ENCODE measurements around the gene WWOX.

Gene WWOX

DNA sequence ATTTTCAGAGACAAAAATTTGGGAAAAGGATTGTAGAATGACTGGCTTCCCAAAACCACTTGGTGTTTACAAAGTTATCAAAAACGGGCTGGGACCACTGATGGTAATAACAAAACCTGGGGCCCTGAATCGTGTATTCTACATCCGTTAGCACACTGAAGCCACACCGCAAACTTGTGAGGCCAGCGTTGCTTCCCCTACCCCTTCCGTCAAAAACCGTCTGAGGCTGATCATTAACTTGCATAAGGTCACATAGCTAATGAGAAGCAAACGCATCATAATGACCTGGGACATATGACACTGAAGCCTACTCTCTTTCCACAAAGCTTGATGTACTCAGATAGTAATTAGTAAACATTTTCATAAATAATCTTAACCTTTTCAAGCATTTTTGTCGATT lies 796.8 kb downstream of the WWOX start:
- no peak for DNase-seq

DNA sequence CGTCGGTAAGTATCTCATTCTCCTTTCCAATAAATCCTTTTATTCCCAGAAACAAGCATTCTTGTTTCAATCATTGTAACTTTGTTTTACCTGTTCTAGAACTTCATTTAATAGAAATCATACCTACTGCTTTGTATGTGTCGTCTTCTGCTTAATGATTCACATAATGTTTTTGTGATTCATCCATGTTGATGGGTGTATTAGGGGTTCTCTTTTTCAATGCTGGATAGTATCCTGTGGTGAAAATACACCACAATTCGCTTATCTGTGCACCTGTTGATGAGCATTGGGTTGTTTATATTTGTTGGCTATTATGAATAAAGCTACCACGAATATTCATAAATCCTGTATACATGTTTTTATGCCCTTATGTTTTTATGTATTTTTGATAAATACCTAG lies 797.8 kb downstream of the WWOX start:
- no peak for DNase-seq

DNA sequence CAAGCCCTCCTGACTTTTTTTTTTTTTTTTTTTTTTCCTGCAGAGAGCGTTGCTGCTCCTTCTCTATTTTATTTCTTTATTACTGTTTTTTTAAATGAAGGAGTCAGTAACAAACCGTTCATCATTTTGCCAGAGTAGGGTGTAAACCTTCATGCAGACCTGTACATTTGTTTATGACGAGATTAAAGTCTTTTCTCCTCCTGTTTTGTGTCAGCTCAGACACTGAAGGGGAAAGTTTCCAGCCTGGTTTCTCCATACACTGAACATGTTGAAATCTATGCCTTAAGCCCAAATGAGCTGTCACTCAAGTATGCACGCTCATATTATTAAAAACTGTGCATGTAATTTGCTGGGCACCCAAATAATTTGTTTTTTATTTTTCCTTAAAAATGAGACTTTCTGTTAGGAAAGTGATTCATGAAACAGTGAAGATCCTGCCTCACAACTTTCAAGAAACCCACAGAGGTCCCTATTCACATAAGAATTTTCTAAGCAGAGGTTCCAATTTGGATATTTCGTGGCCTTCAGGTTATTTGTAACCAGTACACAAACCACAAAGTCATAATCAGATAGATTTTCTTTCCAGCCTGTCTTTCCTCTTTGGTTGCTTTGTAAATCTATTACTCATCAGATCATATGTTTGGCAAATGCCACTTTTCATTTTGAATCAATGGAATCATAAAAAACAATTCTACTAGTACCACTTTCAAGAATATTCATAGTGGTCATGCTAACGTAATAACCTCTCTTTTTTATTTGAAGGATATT lies 800.8 kb downstream of the WWOX start:
- no peak for DNase-seq

DNA sequence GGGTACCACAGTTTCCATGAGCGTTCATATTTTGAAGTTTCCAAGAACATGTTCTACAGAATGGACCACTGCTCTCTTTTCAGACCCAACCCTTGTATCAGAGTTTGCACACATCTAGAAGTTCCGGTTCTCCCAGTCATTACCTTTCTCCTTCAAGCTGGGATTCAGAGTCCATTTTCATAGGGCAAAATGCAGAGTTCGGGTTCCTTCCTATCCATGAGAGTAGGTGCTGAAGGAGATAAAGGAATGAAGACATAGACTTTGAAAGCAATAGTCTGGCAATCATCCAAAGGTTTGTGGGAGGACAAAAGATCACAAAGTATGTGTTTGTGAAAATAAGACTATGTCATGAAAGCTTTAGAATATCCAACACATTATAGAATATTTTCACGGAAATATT lies 801.5 kb downstream of the WWOX start:
- no peak for DNase-seq

DNA sequence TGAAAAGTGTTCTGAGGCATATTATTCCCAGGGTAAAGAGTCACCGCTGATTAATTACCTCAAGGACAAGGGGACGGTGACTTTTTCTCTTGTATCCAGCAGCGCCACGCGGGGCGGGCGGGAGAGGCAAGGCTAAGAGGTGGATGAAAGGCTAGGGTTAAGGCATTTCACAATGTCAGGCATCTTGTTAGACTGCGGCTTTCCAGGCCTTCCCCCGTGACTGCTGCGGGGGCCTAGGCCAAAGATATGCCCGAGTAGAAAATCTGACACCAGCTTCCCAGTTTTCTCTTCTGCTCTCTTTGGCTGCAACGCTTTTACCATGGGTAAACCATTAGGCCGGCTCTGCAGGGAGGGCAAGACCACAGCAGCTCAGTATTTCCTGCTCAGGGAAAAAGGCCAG lies 802.9 kb downstream of the WWOX start:
- DNase-seq, result no peak

DNA sequence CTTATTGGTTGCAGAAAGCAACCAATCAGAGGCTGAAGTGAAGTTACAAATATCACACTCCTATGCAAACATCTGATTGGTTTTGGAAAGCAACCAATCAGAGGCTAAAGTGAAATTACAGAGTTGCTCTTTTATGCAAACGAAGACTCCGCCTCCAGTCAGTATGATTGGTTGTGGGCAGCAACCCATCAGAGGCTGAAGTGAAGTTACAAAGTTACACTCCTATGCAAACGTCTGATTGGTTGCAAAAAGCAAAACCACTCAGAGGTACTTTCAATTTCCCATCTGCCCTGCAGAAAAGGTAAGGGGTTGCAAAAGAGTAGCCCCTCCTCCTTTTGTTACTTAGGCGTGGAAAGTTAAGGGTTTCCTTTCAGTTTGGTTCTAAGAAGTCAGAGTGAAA lies 803.8 kb downstream of the WWOX start:
- no peak for DNase-seq

DNA sequence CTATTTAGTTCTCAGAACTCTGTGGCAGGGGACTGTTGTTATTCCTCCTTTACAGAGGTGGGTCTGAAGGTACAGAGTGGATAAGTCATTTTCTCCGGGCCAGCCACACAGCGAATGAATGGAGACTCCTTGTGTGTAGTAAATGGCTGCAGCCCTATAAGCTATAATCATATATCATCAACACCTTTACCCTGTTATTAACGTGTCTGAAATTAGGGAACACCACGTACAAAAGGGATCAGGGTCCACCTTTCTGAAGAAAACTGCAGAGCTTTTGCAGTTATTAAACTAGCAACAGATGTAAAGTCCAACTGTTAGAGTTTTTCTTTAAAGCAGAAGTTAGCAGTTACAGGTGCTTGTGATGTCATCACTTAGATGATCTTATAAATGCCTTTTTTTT lies 804.4 kb downstream of the WWOX start:
- no peak for DNase-seq

DNA sequence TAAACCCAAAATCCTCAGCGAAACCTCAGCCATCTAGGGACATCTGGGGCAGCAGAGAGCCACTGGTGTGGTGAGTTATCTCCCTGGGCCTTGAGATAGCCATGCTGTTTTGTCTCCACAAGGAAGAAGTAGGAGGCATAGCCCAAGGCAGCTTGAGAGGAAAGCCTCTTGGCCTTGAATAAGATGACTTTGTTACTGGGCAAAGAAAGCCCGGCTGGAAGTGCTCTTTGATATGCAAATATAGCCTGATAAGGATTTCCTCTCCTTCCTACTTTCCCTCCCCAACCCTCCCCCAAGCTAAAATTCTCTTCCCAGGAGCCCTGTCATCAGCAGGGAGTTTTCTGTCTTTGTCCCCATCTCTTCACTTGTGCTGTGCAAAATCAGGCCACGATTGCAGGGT lies 806.7 kb downstream of the WWOX start:
- no peak for DNase-seq

DNA sequence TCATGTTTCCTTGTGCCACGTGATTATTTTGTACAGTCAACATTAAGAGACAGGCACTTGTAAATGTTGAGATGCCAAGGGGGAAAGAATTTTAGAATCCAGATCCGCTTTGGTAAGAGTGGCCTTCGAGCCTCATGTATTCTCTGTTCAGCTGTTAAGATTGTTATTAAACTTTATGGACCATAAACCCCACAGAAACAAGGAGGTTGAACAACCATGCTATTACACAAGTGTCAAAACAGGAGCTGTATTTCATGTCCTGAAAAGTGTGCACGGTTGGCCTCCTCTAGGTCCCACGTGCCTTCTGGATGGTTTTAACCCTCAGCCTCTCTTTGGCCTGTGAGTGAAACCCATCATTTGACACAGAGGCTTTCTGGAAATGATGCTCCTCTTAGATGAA lies 809.8 kb downstream of the WWOX start:
- no peak for DNase-seq

DNA sequence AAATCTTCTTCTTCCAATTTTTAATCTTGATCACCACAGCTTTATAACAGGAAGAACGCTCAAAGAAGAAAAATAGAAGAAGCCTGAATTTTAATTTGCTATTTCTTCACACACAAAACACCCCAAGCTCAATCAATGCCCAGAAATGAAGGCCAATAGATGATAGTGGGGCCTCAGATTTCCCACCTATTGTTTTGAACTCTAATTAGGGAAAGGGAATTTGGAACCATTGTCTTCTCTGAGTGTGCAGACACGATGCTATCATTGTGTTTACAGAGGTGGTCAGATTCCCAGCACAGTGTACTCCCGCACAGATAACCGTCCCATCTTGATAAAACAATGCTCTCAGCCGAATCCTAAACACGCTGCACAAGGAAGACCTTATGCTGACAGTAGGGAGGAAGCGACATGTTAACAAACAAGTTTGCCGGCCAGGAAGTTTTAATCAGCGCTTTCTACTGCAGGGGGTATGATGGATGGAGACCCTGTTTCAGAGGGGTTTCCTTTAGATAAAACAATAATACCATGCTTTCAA lies 816.4 kb downstream of the WWOX start:
- no peak for DNase-seq

DNA sequence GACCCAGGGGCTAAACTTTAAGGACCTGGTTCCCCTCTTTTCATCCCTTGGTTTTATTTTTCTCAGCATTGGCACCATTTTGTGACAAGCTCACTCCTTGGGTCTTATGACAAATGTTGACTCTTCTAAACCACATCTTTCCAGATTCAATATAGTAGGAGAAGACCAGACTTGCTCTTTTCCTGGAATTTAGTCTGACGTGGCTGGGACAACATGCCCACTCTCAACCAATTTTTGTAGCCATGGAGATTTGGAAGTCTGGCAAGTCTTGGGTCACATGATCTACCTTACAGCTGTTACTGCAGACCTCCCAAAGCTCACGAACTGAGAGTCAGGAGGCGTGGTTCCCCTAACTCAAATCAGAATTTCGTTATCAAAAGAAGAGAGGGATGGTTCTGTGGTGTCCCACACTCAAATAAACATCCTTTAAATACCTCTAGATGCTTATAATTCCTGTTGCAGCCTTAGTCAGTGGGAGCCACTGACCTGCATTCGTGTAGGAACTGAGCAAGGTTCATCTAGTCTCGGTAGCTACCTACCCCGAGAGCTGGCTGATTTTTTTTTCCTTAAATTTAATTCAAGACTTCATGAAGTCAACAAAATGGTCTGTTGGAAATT lies 817.6 kb downstream of the WWOX start:
- DNase-seq, result no peak

DNA sequence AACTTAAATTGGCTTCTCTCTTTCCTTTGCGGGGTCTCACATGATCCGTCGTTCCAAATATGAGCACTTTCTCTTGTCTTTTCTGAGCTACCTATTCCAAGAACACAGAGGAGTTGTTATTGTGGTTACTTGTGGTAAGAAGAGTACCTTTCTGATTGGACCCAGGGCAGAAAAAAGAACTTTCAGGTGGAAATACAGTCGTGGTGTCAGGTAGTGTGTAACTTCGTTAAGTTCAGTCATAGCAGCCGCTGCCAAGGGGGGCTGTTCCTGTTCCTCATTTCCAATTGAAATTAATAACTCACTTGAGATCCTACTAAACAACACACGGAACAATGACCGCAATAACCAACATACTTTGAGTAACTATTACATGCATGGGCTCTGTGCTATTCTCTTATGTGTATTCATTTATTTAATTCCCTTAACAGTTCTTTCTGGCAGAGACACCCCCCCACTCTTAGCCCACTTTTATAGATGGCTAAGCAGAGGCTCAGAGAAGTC lies 819.4 kb downstream of the WWOX start:
- no peak for DNase-seq

DNA sequence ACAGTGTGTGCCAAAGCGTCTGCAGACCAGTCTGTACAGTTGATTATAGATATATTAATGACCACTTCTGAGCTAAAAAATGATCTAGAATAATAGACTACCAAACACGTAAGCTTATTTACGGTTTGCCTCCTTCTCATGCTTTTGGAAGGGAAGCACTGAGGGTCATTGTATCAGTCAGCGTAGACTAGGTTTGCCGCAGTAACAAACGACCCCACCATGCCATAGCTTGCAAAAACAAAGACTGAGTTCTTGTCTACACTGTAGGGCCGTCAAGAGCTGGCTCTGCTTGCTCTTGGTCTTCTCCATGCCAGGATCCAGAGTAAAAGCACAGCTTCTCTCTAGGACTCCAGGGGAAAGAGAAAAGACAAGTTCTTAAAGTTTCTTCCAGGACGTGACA lies 820.4 kb downstream of the WWOX start:
- no peak for DNase-seq

DNA sequence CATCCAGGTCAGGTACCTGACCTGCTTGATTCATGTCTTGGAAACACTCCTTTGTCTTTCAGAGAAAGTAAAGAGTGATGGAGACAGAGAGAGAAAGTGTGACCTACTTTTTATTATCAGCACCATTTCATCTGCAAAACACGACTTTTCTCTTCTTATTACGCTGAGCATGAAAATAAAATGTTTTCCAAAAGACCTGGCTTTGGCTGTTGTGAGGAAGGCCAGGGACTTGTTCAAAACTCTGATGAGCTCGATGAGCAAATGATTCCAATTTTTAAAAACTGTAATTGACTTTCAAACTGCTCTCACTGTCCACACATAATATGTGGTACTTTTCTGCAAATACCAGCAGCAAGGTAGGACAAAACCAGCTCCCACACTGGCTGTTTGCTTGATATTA lies 821.2 kb downstream of the WWOX start:
- DNase-seq, result no peak

DNA sequence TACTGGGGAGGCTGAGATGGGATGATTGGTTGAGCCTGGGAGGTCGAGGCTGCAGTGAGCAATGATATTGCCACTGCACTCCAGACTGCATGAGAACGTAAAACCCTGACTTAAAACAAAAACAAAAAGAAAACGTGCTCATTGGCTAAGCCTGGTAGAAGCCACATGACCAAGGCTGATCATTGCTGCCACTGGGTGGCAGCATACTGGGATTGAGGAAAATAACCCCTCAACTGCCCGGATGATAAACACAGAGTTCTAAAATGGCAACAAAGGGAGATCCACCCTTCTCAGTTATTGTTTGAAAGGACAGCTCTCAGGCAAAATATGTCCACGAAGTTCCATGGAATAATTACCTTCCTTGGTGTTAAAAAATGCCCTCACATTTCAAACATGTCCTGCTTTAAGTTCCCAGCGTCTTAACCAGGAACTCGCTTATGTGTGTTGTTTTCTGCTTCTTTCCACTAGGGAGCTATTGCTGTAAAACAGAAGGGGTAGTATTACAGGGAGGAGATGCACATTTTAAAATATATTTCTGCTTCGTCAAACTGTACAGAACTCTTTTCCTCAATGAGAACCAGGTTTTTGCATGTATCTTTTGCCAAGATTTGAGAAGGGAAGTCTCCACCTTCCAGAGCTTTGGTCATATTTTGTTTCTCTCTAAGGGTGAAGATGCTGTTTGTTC lies 825.8 kb downstream of the WWOX start:
- no peak for DNase-seq

DNA sequence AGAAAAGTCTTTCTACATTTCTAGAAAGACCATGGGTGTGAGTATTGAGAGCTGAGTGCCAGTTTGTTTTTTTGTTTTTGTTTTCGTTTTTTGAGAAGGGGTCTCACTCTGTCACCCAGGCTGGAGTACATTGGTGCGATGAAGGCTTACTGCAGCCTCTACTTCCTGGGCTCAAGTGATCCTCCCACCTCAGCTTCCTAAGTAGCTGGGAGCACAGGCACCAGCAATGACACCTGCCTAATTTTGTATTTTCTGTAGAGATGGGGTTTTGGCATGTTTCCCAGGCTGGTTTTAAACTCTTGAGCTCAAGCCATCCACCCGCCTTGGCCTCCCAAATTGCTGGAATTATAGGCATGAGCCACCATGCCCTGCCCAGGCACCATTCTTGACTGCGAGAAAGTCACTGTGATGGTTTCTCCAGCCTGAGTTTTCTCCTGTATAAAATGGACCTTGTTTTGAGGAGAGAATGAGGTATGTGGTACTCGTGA lies 827.3 kb downstream of the WWOX start:
- DNase-seq, result no peak

DNA sequence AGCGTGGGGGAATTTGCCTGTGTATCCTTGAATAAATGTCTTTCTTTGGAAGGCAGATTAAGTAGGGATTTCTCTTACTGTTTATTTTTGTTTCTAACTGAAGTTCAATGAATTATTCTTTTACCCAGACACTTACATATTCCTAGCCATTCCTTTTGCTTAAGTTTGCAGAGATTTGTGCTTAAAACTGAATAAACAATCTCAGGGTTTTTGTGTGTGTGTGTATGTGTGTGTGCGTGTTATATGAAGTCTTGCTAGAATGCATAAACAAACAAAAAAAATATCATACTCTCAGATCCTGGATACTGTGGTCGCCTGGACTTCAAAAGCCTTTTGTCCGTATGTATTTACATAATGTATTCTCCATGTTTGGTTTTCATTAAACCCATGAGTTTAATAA lies 828.3 kb downstream of the WWOX start:
- no peak for DNase-seq

DNA sequence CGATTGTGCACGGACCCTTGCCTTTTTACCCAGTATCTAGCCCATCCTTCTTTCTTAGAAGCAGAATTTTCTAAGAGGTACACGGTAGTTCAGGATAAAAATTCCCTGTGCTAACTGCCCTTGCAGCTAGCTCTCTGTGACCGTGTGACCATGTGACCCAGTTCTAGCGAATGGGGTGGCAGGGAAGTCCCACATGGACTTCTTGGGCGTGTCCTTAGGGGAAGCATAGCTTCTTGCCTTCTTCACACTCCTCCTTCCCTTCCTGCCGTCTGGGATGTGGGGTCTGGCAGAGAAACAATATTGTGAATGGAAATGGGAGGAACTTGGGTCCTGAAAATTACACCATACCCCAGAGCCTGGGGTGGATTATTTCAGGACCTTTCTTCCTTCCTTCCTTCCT lies 830.4 kb downstream of the WWOX start:
- peak; percentile 39 for DNase-seq

DNA sequence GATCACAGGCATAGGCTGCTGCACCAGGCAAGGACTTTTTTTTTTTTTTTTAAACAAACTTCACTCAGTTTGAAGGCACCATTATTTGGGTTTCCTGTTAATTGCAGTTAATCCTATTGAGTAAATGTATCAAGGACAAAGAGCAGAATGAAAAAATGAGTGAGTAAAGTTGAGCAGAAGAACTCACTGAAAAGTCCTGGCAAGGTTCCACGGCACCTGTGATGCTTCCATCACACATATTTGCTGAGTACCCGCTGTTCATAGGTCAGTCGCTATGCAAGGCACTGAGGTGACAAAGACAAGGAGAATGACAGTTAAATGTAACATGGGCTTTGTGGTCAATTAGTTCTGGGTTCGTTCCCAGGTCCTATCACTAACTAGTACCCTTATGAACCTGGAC lies 831.1 kb downstream of the WWOX start:
- no peak for DNase-seq

DNA sequence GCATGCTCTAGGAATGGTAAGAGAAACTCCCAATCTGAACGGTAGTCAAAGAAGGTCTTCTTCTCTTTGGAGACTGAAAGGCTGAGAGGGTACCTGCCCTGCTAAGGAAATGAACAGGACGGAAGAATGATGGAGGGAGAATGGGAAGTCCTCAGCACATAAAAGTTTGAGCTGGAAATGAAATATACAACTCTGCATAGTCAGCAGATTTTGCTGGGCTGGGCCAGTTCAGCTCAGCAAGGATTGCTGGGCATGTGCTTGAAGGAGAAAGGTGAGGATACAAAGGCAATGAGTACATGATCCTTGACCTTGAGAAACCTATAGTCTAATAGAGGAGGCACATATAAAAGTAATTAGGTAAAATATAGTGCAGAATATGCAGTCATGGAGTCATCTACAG lies 831.8 kb downstream of the WWOX start:
- no peak for DNase-seq

DNA sequence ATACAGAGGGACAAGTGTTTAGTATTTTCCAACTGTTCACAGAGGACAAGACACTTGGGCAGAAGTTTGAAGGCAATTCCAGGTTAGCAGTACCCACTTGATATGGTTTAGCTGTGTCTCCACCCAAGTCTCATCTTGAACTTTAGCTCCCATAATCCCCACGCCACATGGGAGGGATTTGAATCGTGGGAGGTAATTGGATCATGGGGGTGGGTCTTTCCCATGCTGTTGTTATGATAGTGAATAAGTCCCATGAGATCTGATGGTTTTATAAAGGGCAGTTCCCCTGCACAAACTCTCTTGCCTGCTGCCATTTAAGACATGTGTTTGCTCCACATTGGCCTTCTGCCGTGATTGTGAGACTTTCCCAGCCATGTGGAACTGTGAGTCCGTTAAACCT lies 832.2 kb downstream of the WWOX start:
- no peak for DNase-seq

DNA sequence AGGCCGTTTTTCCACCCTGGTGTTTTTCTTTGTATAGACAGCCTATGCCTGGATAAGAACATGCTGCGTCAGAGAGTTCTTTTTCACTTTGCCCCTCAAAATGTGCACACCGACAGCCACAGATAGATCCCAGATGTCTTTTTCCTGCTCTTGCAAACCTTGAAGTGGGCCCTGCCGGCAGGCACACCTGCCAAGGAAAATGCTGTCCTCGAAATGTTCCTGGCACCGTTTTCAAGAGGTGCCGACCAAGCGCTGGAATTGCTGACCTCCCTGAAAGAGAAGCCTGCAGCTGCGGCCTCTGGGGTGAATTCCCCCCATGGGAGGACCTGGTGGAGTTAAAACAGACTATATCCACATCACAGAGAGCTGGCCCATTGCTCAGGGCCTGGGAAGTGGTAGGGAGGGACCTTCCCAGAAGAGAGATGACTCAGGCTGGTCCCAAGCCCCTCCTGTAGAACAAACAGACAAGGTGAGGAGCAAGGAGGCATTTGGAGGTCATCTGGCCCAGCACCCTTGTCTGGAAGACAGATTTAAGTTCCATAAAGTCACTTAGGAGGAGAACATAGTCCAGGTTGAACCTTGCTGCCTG lies 833.0 kb downstream of the WWOX start:
- DNase-seq, result peak; percentile 55

DNA sequence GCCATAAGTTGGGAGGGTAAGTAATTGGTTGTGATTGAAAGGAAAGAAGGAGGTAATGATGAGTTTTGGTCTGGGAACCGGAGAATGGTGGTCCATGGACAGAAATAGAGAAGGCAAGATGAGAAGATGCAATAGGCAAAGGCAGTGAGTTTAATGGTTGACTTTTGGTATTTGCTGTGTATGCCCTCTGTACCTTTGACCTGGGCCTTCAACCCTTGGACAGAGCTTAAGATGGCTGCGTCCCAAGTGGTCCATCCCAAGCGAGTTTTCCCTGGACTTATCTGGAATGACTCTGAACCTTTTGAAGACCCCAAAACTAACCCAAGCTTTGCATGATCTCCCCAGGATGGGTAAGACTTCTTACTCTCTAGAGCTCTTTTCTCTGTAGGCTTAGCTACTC lies 836.6 kb downstream of the WWOX start:
- DNase-seq, result no peak
